ENCODE measurements around the gene GPR119. TPM values are rescaled to one million over a fixed set of nuclear protein-coding genes. Genes with fewer than 3 reads are reported as not detected.
"Not testable (repeated sequence)": the region's sequence is repeated elsewhere in the genome, so short reads cannot be mapped to it uniquely, and the experiment has no call there.

The GPR119 gene
- polyA plus RNA-seq, 3 donors = not detected

DNA sequence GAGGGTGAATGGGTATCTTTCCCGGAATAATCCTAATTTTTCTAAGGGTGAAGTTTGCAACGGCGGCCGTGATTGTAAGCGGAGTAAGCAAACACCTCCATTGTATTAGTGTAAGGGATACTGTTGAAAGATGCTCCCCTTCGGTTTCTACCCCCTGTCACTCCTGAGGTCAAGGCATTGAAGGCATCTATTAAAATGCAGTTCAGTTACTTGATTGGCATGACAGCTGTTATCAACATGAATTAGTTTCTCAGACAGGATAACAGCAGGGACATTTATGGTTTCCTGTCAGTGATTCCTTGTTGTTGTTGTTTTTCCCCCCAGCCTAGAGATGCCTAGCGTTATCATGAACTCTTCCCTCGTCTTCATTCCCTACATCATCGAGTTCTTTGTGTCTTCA, 45.2 kb downstream of the GPR119 start:
- no peak for DNase-seq (ENCODE audit: low read depth in 3 of 3, low spot score in 2 of 3)

DNA sequence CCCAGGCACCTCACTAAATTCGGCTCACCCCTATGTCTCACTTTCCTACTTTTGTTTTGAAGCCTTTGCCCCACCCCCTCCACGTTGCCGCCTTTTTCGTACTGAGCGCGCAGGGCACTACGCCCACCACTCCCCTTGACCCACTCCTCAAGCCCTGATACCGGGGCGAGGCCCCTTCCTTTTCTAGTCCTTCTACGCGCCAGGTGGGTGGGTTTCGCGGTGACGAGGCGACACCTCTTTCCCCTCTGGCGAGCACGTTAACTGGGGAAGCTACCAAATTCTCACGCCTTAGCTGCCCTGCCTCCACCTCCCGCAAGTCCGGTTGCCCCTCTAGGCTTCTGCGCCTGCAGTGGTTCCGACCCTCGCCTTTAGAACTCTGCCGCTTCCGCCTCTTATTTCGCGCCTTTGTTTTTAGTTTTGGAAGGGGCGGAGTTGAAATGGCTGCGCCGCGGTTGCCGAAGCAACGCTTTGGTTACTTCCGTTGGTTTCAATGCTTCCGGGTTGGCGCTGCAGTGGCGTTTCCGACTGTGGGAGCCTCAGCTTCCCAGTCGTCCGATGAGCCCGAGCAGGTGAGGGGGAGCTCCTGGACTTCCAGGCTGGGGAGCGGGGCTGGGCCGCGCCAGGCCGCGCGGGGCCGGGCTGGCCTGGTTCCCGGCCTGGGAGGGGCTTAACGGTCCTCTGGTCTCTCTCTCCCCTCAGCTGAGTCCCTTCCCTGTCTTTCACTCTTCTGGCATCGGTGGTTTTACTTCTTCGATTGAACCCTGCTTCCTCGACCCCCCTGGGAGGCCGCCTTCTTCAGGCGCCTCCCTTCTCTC, 45.9 kb downstream of the GPR119 start, which contains the start of gene SLC25A14:
Gene SLC25A14 (plus strand): TSS at position 512 of the 815 bp plus-strand sequence. CDS start 360 bp downstream, outside the sequence.
- peak; percentile 37 to 67 (median 45) for DNase-seq (ENCODE audit: low read depth in 3 of 3, low spot score in 2 of 3)

DNA sequence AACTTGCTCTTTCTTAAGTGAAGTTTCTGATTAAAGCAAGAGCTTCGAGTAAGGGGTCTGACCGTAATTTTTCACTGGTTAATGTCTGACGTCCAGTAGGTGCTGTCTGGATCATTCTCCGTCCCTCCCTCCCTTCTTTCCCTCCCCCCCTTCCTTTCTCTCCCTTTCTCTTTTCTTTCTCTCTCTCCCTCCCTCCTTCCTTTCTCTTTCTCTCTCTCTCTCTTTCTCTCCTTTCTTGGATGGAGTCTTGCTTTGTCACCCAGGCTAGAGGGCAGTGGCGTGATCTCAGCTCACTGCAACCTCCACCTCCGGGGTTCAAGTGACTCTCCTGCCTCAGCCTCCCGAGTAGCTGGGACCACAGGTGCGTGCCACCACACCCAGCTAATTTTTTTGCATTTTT, 46.6 kb downstream of the GPR119 start:
- DNase-seq (ENCODE audit: low read depth in 3 of 3, low spot score in 2 of 3) = not testable (repeated sequence)

DNA sequence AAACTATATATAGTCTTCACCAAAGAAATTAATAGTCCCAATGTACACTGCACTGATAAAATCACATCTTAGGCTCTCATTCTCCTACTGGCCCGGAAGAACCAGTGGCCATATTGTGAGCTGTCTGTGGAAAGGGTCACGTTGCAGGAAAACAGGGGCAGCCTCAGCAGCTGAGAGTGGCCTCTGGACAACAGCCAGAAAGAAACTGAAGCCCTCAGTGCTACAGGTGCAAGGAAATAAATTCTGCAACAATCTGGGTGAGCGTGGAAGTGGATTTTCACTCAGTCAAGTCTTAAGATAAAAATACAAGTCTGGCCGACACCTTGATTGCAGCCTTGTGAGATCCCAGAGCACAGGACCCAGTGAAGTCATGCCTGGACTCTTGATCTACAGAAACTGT, 48.9 kb downstream of the GPR119 start:
- DNase-seq (ENCODE audit: low read depth in 3 of 3, low spot score in 2 of 3) = no peak

Other genes with a start within 250 kb of the GPR119 start
- 100 to 1,000 TPM in 2 of 3 donors, 10 to 100 TPM in 1; 97.6 to 104 (median 102) TPM for gene AIFM1, start 219.8 kb downstream of the GPR119 start, polyA plus RNA-seq (ENCODE audit: insufficient read length in 3 of 3)
- gene RAB33A, start 213.7 kb downstream of the GPR119 start, polyA plus RNA-seq (ENCODE audit: insufficient read length in 3 of 3) = under 1 TPM; 0.50 to 0.65 (median 0.54) TPM
- 1 to 10 TPM; 6.1 to 6.9 (median 6.6) TPM for gene ZNF280C, start 116.8 kb downstream of the GPR119 start, polyA plus RNA-seq (ENCODE audit: insufficient read length in 3 of 3)
- 10 to 100 TPM; 21.4 to 25.0 (median 24.3) TPM for gene SLC25A14, start 45.8 kb downstream of the GPR119 start, polyA plus RNA-seq (ENCODE audit: insufficient read length in 3 of 3)
- 10 to 100 TPM; 31.5 to 33.7 (median 33.4) TPM for gene RBMX2, start 16.3 kb upstream of the GPR119 start, polyA plus RNA-seq (ENCODE audit: insufficient read length in 3 of 3)